Gastrocnemius medialis (tissue), 4 donors: ENCODE measurements around the gene CA4.
"Not testable (repeated sequence)": the region's sequence is repeated elsewhere in the genome, so short reads cannot be mapped to it uniquely, and the experiment has no call there.

Experiments used
- CTCF ChIP-seq, 5 experiments: fragments of 450-650 bp in 3 of 5; fragments of 200-600 bp in 2 of 5; sonication (generic) in 2 of 5; IDR thresholded peaks in 4 of 5; conservative IDR thresholded peaks in 1 of 5; 1 replicate in 4 of 5; 2 replicates in 1 of 5; pipeline ENCODE4 v1.5.1; 2016 to 2019; ENCODE audit warnings: antibody characterized with exemption in 5 of 5, mild to moderate bottlenecking in 3 of 5, moderate library complexity in 3 of 5
- POLR2A ChIP-seq, 2 donors: fragments of 450-650 bp; IDR thresholded peaks; one replicate each; pipeline ENCODE4 v1.6.1; 2017; ENCODE audit warnings: antibody characterized with exemption in 2 of 2, mild to moderate bottlenecking in 2 of 2, moderate library complexity in 2 of 2

- not testable (repeated sequence) for TF ChIP-seq CTCF (IDR thresholded peaks at IDR 0.05 in 4 of 5, conservative IDR thresholded peaks at IDR 0.05 in 1 of 5); POLR2A (IDR thresholded peaks at IDR 0.05)
These were observed 44.4 kb downstream of the CA4 start for GRCh38 chr17:60194141-60194540.
